DMS153 (cell line): ENCODE measurements around the gene CABLES1.

Experiments used
- DNase-seq: peaks from one replicate; lab custom pipeline; 2025; lab: John Stamatoyannopoulos, UW

The CABLES1 gene

GRCh38 chr18:23301972-23302371, 166.7 kb downstream of the CABLES1 start:
- DNase-seq, result peak; percentile 80

GRCh38 chr18:23302511-23302850, 167.2 kb downstream of the CABLES1 start:
- no peak for DNase-seq

- no peak for DNase-seq
Observed at GRCh38 chr18:23302851-23303527, 167.7 kb downstream of the CABLES1 start.

- DNase-seq, result no peak
Observed at GRCh38 chr18:23306822-23307221, 171.5 kb downstream of the CABLES1 start.

- no peak for DNase-seq
Observed at GRCh38 chr18:23307567-23308295, 172.4 kb downstream of the CABLES1 start.
